Measurements from ENCODE around the gene KIF4B.
"Not testable (repeated sequence)": the region's sequence is repeated elsewhere in the genome, so short reads cannot be mapped to it uniquely, and the experiment has no call there.

DNA sequence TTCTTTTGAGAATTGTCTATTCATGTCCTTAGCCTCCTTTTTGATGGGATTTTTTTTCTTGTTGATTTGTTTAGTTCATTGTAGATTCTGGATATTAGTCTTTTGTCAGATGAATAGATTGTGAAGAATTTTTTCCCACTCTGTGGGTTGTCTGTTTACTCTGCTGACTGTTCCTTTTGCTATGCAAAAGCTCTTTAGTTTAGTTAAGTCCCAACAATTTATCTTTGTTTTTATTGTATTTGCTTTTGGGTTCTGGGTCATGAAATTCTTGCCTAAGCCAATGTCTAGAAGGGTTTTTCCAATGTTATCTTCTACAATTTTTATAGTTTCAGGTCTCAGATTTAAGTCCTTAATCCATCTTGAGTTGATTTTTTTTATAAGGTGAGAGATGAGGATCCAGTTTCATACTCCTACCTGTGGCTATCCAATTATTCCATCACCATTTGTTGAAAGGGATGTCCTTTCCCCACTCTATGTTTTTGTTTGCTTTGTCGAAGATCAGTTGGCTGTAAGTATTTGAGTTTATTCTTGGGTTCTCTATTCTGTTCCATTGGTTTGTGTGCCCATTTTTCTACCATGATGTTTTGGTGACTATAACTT lies 20.7 kb downstream of the KIF4B start:
- TF ChIP-seq, protein P1, sequence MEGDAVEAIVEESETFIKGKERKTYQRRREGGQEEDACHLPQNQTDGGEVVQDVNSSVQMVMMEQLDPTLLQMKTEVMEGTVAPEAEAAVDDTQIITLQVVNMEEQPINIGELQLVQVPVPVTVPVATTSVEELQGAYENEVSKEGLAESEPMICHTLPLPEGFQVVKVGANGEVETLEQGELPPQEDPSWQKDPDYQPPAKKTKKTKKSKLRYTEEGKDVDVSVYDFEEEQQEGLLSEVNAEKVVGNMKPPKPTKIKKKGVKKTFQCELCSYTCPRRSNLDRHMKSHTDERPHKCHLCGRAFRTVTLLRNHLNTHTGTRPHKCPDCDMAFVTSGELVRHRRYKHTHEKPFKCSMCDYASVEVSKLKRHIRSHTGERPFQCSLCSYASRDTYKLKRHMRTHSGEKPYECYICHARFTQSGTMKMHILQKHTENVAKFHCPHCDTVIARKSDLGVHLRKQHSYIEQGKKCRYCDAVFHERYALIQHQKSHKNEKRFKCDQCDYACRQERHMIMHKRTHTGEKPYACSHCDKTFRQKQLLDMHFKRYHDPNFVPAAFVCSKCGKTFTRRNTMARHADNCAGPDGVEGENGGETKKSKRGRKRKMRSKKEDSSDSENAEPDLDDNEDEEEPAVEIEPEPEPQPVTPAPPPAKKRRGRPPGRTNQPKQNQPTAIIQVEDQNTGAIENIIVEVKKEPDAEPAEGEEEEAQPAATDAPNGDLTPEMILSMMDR (IDR thresholded peaks at IDR 0.05; ENCODE audit: low read length) = not testable (repeated sequence)
- TF ChIP-seq EZH2 (IDR thresholded peaks at IDR 0.05; ENCODE audit: borderline replicate concordance, low read length) = not testable (repeated sequence)
